HepG2 (cell line): ENCODE data around the gene PTPRCAP. TPM values are rescaled to one million over a fixed set of nuclear protein-coding genes. Genes with fewer than 3 reads are reported as not detected.

ENCODE experiments used
- CEBPG ChIP-seq: IDR thresholded peaks from 2 replicates; pipeline ENCODE4 v1.6.1; 2016
- MTERF4 ChIP-seq: sonication (generic); formaldehyde crosslinking; IDR thresholded peaks from 2 replicates; pipeline ENCODE4 v1.8.0; 2023; ENCODE audit warnings: mild to moderate bottlenecking, missing genetic modification reagents
- REST ChIP-seq, 2 experiments: IDR thresholded peaks; 2 replicates each; pipeline ENCODE4 v1.6.1; 2011 to 2012; ENCODE audit warnings: low read length in 2 of 2, borderline replicate concordance in 1 of 2, low read depth in 1 of 2, mild to moderate bottlenecking in 1 of 2, moderate library complexity in 1 of 2
- SKI ChIP-seq: fragments of 450-650 bp; IDR thresholded peaks from one replicate; pipeline ENCODE4 v1.6.1; 2018; ENCODE audit warnings: mild to moderate bottlenecking; ENCODE audit not compliant: partially characterized antibody
- SMAD3 ChIP-seq: sonication (generic); formaldehyde crosslinking; IDR thresholded peaks from 2 replicates; pipeline ENCODE4 v1.4.0; 2020; ENCODE audit warnings: missing genetic modification reagents
- SRSF1 ChIP-seq: fragments of 200-400 bp; formaldehyde crosslinking; optimal IDR thresholded peaks from 2 replicates; pipeline ENCODE3; 2017; ENCODE audit warnings: mild to moderate bottlenecking, low read depth, low read length, moderate library complexity
- ZBTB40 ChIP-seq, 2 experiments: fragments of 450-650 bp in 1 of 2; sonication (generic) in 1 of 2; formaldehyde crosslinking in 1 of 2; IDR thresholded peaks; 2 replicates each; pipeline versions ENCODE4 v1.6.1 to v1.8.0; 2016 to 2022; ENCODE audit warnings: antibody characterized with exemption in 1 of 2, mild to moderate bottlenecking in 1 of 2, missing genetic modification reagents in 1 of 2
- ZNF224 ChIP-seq: sonication (generic); formaldehyde crosslinking; IDR thresholded peaks from 2 replicates; pipeline ENCODE4 v1.5.0; 2020; ENCODE audit warnings: mild to moderate bottlenecking, missing genetic modification reagents
- ZNF331 ChIP-seq: sonication (generic); formaldehyde crosslinking; IDR thresholded peaks from 2 replicates; pipeline ENCODE4 v1.4.0; 2020; ENCODE audit warnings: missing genetic modification reagents
- ZNF512B ChIP-seq: sonication (generic); formaldehyde crosslinking; IDR thresholded peaks from 2 replicates; pipeline ENCODE4 v1.5.1; 2020; ENCODE audit warnings: missing genetic modification reagents, mild to moderate bottlenecking, borderline replicate concordance
- ZNF781 ChIP-seq: sonication (generic); formaldehyde crosslinking; IDR thresholded peaks from 2 replicates; pipeline ENCODE4 v1.5.1; 2020; ENCODE audit warnings: borderline replicate concordance, mild to moderate bottlenecking, missing genetic modification reagents; ENCODE audit errors: not compliant biosample characterization
- ZSCAN12 ChIP-seq: sonication (generic); formaldehyde crosslinking; IDR thresholded peaks from 2 replicates; pipeline ENCODE4 v1.9.0; 2021; ENCODE audit warnings: mild to moderate bottlenecking, missing genetic modification reagents
- polyA plus RNA-seq, 8 experiments: library from polyadenylated mRNA; depleted of rRNA in 3 of 8; stranded (reverse) in 7 of 8; unstranded in 1 of 8; fragments of >200 nt; fragmentation: Illumina TruSeq in 4 of 8; extraction: Trizol in 4 of 8; gene quantifications; 2 replicates each; pipeline versions ENCODE4 v1.2.1 to v1.2.3, GENCODE V29; 2011 to 2016; ENCODE audit warnings: low read depth in 4 of 8, missing spikeins in 1 of 8, mixed read lengths in 1 of 8; ENCODE audit not compliant: insufficient read depth in 1 of 8
- total RNA-seq, 5 experiments: library from RNA; depleted of rRNA; stranded (reverse); fragments of >200 nt; fragmentation: Illumina TruSeq; extraction: Trizol; gene quantifications; 2 replicates each; pipeline ENCODE4 v1.2.3, GENCODE V29; 2016; ENCODE audit warnings: low read depth in 1 of 5

The PTPRCAP gene
- total and polyA plus RNA-seq, 2 of the 13 experiments (the other 11 are each of a cell fraction or from before 2014, with no cell fraction given), result 0.60 to 0.70 TPM

- no peak for TF ChIP-seq SKI
- TF ChIP-seq ZNF331 (CRISPR knock-in tag), result no peak
- TF ChIP-seq ZNF224, result no peak
- no peak for TF ChIP-seq CEBPG (CRISPR knock-in tag)
- no peak for TF ChIP-seq ZNF512B
- no peak for TF ChIP-seq ZNF781 (CRISPR knock-in tag)
- TF ChIP-seq SMAD3 (CRISPR knock-in tag), result no peak
- TF ChIP-seq MTERF4 (CRISPR knock-in tag), result 0 out of 2 replicates have a peak, but pooled peaks have one; percentile 38
- no peak for TF ChIP-seq ZSCAN12 (CRISPR knock-in tag)
- TF ChIP-seq REST (IDR thresholded peaks at IDR 0.05; ENCODE audit: borderline replicate concordance in 1 of 2, low read depth in 1 of 2, low read length in 2 of 2), result no peak
- no peak for TF ChIP-seq SRSF1
- TF ChIP-seq ZBTB40 (IDR thresholded peaks at IDR 0.05), result no peak
- TF ChIP-seq ZBTB40 (CRISPR knock-in tag; IDR thresholded peaks at IDR 0.05), result 0 out of 2 replicates have a peak, but pooled peaks have one; percentile 38
Measured at GRCh38 chr11:67400942-67401494, 36.5 kb downstream of the PTPRCAP start (continued).
